Adrenal gland (tissue), 5 donors: ENCODE measurements around the gene NSUN4.

ENCODE experiments used
- POLR2A ChIP-seq, 2 donors: fragments of 450-650 bp; IDR thresholded peaks; one replicate each; pipeline ENCODE4 v1.6.1; 2017; ENCODE audit warnings: antibody characterized with exemption in 2 of 2, mild to moderate bottlenecking in 2 of 2, moderate library complexity in 1 of 2
- TF ChIP-seq, protein P1 (sequence below), 6 experiments: fragments of 450-650 bp in 4 of 6; fragments of 200-600 bp in 2 of 6; sonication (generic) in 1 of 6; IDR thresholded peaks; 1 replicate in 5 of 6; 2 replicates in 1 of 6; pipeline versions ENCODE4 v1.5.1 to v1.8.0; 2016 to 2021; ENCODE audit warnings: antibody characterized with exemption in 6 of 6, mild to moderate bottlenecking in 2 of 6, moderate library complexity in 1 of 6
- donor health status: DM: no; HTN: no; CAD: no.

GRCh38 chr1:46410156-46411009 lies 69.8 kb downstream of the NSUN4 start:
- TF ChIP-seq, protein P1, sequence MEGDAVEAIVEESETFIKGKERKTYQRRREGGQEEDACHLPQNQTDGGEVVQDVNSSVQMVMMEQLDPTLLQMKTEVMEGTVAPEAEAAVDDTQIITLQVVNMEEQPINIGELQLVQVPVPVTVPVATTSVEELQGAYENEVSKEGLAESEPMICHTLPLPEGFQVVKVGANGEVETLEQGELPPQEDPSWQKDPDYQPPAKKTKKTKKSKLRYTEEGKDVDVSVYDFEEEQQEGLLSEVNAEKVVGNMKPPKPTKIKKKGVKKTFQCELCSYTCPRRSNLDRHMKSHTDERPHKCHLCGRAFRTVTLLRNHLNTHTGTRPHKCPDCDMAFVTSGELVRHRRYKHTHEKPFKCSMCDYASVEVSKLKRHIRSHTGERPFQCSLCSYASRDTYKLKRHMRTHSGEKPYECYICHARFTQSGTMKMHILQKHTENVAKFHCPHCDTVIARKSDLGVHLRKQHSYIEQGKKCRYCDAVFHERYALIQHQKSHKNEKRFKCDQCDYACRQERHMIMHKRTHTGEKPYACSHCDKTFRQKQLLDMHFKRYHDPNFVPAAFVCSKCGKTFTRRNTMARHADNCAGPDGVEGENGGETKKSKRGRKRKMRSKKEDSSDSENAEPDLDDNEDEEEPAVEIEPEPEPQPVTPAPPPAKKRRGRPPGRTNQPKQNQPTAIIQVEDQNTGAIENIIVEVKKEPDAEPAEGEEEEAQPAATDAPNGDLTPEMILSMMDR (IDR thresholded peaks at IDR 0.05), result no peak
- TF ChIP-seq POLR2A (IDR thresholded peaks at IDR 0.05), result peak in 1 of 2 donors; percentile 49
